Stimulated activated naive CD8-positive, alpha-beta T cell treated with anti-CD3 and anti-CD28 coated beads, Interleukin-15, Interleukin-2, amounts not matched to agents 100 U/mL and 50 U/mL, for 24 hours (primary cell): ENCODE data around the gene B3GNT5.

ENCODE experiments used
- ATAC-seq: fragments of 150-1000 bp; cut with Tn5 transposase; one replicate; pipeline ENCODE4 v1.10.0; 2021
- DNase-seq: peaks from one replicate; pipeline ENCODE4 v3.0.0; 2021

The B3GNT5 gene

GRCh38 chr3:183291497-183292031 lies 38.5 kb downstream of the B3GNT5 start:
- DNase-seq (no peak), ATAC-seq (no peak)

- DNase-seq: no peak
- ATAC-seq: no peak
These were observed 40.9 kb downstream of the B3GNT5 start for GRCh38 chr3:183293966-183294365.

GRCh38 chr3:183295211-183295610 lies 42.2 kb downstream of the B3GNT5 start:
- ATAC-seq (no peak), DNase-seq (no peak)

- DNase-seq (no peak), ATAC-seq (no peak)
These were observed 43.9 kb downstream of the B3GNT5 start for GRCh38 chr3:183296944-183297343.

- DNase-seq (no peak), ATAC-seq (peak; percentile 47)
These were observed 45.7 kb downstream of the B3GNT5 start for GRCh38 chr3:183298701-183299153.

GRCh38 chr3:183299976-183300375 lies 46.9 kb downstream of the B3GNT5 start:
- no peak for ATAC-seq

GRCh38 chr3:183300996-183301562 lies 48.0 kb downstream of the B3GNT5 start:
- DNase-seq: no peak
- ATAC-seq: no peak

More at GRCh38 chr3:183299976-183300375, 46.9 kb downstream of the B3GNT5 start:
- no peak for DNase-seq

- ATAC-seq (no peak), DNase-seq (no peak)
These were observed 49.0 kb downstream of the B3GNT5 start for GRCh38 chr3:183301937-183302580.

GRCh38 chr3:183303690-183304089 lies 50.6 kb downstream of the B3GNT5 start:
- ATAC-seq: no peak
- DNase-seq: no peak

- DNase-seq (peak; percentile 65), ATAC-seq (peak; percentile 96)
These were observed 54.0 kb downstream of the B3GNT5 start for GRCh38 chr3:183306798-183307671.

- ATAC-seq (no peak), DNase-seq (no peak)
These were observed 54.7 kb downstream of the B3GNT5 start for GRCh38 chr3:183307749-183308148.

- ATAC-seq: no peak
- no peak for DNase-seq
These were observed 55.7 kb downstream of the B3GNT5 start for GRCh38 chr3:183308751-183309150.

- ATAC-seq (no peak), DNase-seq (no peak)
These were observed 56.2 kb downstream of the B3GNT5 start for GRCh38 chr3:183309276-183309675.

- DNase-seq: no peak
- no peak for ATAC-seq
These were observed 57.9 kb downstream of the B3GNT5 start for GRCh38 chr3:183310936-183311335.

GRCh38 chr3:183312433-183312832 lies 59.4 kb downstream of the B3GNT5 start:
- DNase-seq (no peak), ATAC-seq (no peak)

GRCh38 chr3:183313351-183313750 lies 60.3 kb downstream of the B3GNT5 start:
- no peak for DNase-seq
- ATAC-seq: no peak

GRCh38 chr3:183313764-183314163 lies 60.7 kb downstream of the B3GNT5 start:
- DNase-seq: no peak
- ATAC-seq: no peak

- DNase-seq (no peak), ATAC-seq (no peak)
These were observed 62.7 kb downstream of the B3GNT5 start for GRCh38 chr3:183315739-183316138.

GRCh38 chr3:183317271-183317670 lies 64.2 kb downstream of the B3GNT5 start:
- no peak for DNase-seq
- ATAC-seq: no peak

- DNase-seq: no peak
- no peak for ATAC-seq
These were observed 65.1 kb downstream of the B3GNT5 start for GRCh38 chr3:183317886-183318865.

GRCh38 chr3:183318877-183319276 lies 65.8 kb downstream of the B3GNT5 start:
- ATAC-seq: no peak
- no peak for DNase-seq

GRCh38 chr3:183319371-183319770 lies 66.3 kb downstream of the B3GNT5 start:
- DNase-seq (no peak), ATAC-seq (no peak)
